OCI-LY1 (cell line): ENCODE results near the gene NR3C1.

Experiments
- CTCF ChIP-seq: fragments of 200-600 bp; sonication (generic), shearing (Covaris generic); IDR thresholded peaks from 2 replicates; pipeline ENCODE4 v1.5.1; 2017; ENCODE audit warnings: mild to moderate bottlenecking, antibody characterized with exemption, low read length, moderate library complexity, mixed read lengths
- EZH2 ChIP-seq: fragments of 200-600 bp; sonication (generic), shearing (Covaris generic); IDR thresholded peaks from 2 replicates; pipeline ENCODE4 v1.8.0; 2017; ENCODE audit warnings: borderline replicate concordance, mixed run types, mild to moderate bottlenecking, antibody characterized with exemption, low read length, moderate library complexity, mixed read lengths

- TF ChIP-seq CTCF (no peak), EZH2 (no peak)
Observed at GRCh38 chr5:143431789-143432188, 28.3 kb upstream of the NR3C1 start.
